PC-3 (cell line): ENCODE measurements around the gene ZNF91. TPM values are rescaled to one million over a fixed set of nuclear protein-coding genes. Genes with fewer than 3 reads are reported as not detected.
"Not testable (repeated sequence)": the region's sequence is repeated elsewhere in the genome, so short reads cannot be mapped to it uniquely, and the experiment has no call there.

Experiments used
- ATAC-seq: fragments of 200-7000 bp; cut with Tn5 transposase; 2 replicates; pipeline ENCODE4 v1.9.1; 2020; ENCODE audit warnings: mild to moderate bottlenecking, moderate library complexity
- BruUV-seq: library from RNA; stranded (reverse); fragments of 400-500 nt; replicated peaks from 2 replicates; lab custom pipeline; 2021; lab: Mats Ljungman, UMichigan
- CTCF ChIA-PET: fragments of 300-600 bp; sonication (Branson Sonifier 250); formaldehyde crosslinking; loops from one replicate; lab custom pipeline; 2022; ENCODE audit warnings: antibody characterized with exemption; lab: Charles Lee
- POLR2A ChIA-PET: fragments of 300-600 bp; sonication (Branson Sonifier 250); formaldehyde crosslinking; loops from one replicate; lab custom pipeline; 2022; ENCODE audit warnings: antibody characterized with exemption; ENCODE audit not compliant: unreplicated experiment; lab: Charles Lee
- DNase-seq: peaks from one replicate; pipeline ENCODE4 v3.0.0-alpha.2; 2015
- H2AFZ ChIP-seq: fragments of 300-600 bp; sonication (generic); 2 replicates; pipeline ENCODE4 v1.6.0; 2016; ENCODE audit warnings: antibody characterized with exemption, low read length
- H3F3A ChIP-seq: fragments of 300-600 bp; sonication (generic); one replicate; pipeline ENCODE4 v1.6.0; 2017; ENCODE audit warnings: antibody characterized with exemption, low read length, control low read depth, mild to moderate bottlenecking; ENCODE audit not compliant: unreplicated experiment
- H3K27ac ChIP-seq: fragments of 300-600 bp; sonication (generic); 2 replicates; pipeline ENCODE4 v1.5.1; 2016; ENCODE audit warnings: mild to moderate bottlenecking, low read length
- H3K27me3 ChIP-seq: fragments of 300-600 bp; sonication (generic); 2 replicates; pipeline ENCODE4 v1.6.1; 2016; ENCODE audit warnings: low read length, mixed read lengths
- H3K36me3 ChIP-seq: fragments of 300-600 bp; sonication (generic); 2 replicates; pipeline ENCODE4 v1.6.1; 2016; ENCODE audit warnings: low read depth, mixed run types, low read length, mixed read lengths
- H3K4me1 ChIP-seq: fragments of 300-600 bp; sonication (generic); 2 replicates; pipeline ENCODE4 v1.5.1; 2016; ENCODE audit warnings: low read length; ENCODE audit not compliant: insufficient read depth
- H3K4me2 ChIP-seq: fragments of 300-600 bp; sonication (generic); 2 replicates; pipeline ENCODE4 v1.6.0; 2016; ENCODE audit warnings: low read length
- H3K4me3 ChIP-seq: fragments of 300-600 bp; sonication (generic); 2 replicates; pipeline ENCODE4 v1.5.1; 2016; ENCODE audit warnings: mild to moderate bottlenecking, low read length, mixed read lengths
- H3K79me2 ChIP-seq: fragments of 300-600 bp; sonication (generic); 2 replicates; pipeline ENCODE4 v1.6.1; 2017; ENCODE audit warnings: low read length, mixed read lengths
- H3K9ac ChIP-seq: fragments of 300-600 bp; sonication (generic); 2 replicates; pipeline ENCODE4 v1.6.0; 2016; ENCODE audit warnings: mild to moderate bottlenecking, low read length
- H3K9me2 ChIP-seq: fragments of 300-600 bp; sonication (generic); replicated peaks from 2 replicates; pipeline ENCODE4 v1.6.1; 2016; ENCODE audit warnings: mixed run types, low read length, mixed read lengths
- H3K9me3 ChIP-seq: fragments of 300-600 bp; sonication (generic); 2 replicates; pipeline ENCODE4 v1.6.1; 2016; ENCODE audit warnings: low read length, mixed read lengths
- H4K20me1 ChIP-seq: fragments of 300-600 bp; sonication (generic); 2 replicates; pipeline ENCODE4 v1.6.1; 2016; ENCODE audit warnings: low read length, mixed read lengths
- EZH2 ChIP-seq: fragments of 300-600 bp; sonication (generic); IDR thresholded peaks from one replicate; pipeline ENCODE4 v1.6.1; 2017; ENCODE audit warnings: antibody characterized with exemption, mild to moderate bottlenecking, low read length; ENCODE audit not compliant: unreplicated experiment
- EZH2phosphoT487 ChIP-seq: fragments of 300-600 bp; sonication (generic); IDR thresholded peaks from 2 replicates; pipeline ENCODE4 v1.6.1; 2018; ENCODE audit warnings: mild to moderate bottlenecking, antibody characterized with exemption, low read length, borderline replicate concordance
- intact Hi-C: fragments of 100-400 bp; cut with micrococcal nuclease; formaldehyde crosslinking; loops from 2 replicates; pipeline ENCODE4 v1.9.0; 2023
- total RNA-seq: library from RNA; depleted of rRNA; stranded (reverse); fragments of >200 nt; gene quantifications from 2 replicates; pipeline ENCODE4 v1.2.3, GENCODE V29; 2014
- TF ChIP-seq, protein P1 (sequence below): fragments of 300-600 bp; sonication (generic); conservative IDR thresholded peaks from 2 replicates; pipeline ENCODE4 v1.5.1; 2017; ENCODE audit warnings: antibody characterized with exemption, low read depth, mild to moderate bottlenecking, low read length

Gene ZNF91
- total RNA-seq, 1 experiment from 2014 or later = 22.2 TPM

DNA sequence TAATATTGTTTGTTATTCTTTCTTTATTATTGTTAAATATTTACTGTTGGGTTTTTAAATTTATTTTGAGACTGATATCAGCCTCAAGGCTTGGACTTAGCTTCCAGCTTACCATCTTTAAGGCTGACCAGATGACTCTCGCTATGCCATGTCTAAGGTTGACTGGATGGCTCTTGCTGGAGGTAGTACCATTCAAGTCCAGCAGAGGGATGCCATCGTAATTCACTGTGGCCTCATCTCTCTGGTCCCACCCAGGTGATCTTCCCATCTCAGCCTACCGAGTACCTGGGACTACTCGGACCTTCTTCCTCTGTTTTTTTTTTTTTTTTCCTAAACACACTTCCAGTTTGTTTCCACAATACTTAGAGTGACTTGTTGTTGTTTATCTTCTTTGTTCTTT lies 41.7 kb upstream of the ZNF91 start:
- no peak for ATAC-seq

DNA sequence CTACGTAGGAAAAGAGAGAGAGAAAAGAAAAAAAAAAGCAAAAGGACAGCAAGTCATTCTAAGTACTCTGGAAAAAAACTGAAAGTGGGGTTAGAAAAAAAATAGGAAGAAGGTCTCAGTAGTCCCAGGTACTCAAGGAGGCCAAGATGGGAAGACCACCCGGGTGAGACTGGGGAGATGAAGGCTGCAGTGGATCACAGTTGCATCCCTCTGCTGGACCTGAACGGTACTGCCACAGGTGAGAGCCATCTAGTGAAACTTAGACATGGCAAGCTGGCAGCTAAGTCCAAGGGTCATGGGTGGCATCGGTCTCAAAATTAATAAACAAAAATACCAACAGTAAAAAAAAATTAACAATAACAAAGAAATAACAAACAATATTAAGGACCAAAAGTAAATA lies 41.0 kb upstream of the ZNF91 start:
- POLR2A ChIA-PET = no interaction called here
- no peaks in the 10 kb centered on the region for H3K9me2 ChIP-seq
- H3K9ac ChIP-seq = no peak overlapping the region
- CTCF ChIA-PET = no interaction called here
- peaks cover 22% of the 10 kb centered on the region; the same call in 1 of the 2 replicates for H3K9me3 ChIP-seq
- no peak overlapping the region for H3K4me2 ChIP-seq
- H3K27ac ChIP-seq = no peak overlapping the region
- DNase-seq (peak; percentile 4), ATAC-seq (no peak)
- no TSS peak for BruUV-seq
- intact Hi-C loops = no loop called here
- no peaks in the 10 kb centered on the region for H3K36me3 ChIP-seq
- no peaks in the 10 kb centered on the region for H3K4me1 ChIP-seq
- no peaks in the 10 kb centered on the region for H3F3A ChIP-seq
- H2AFZ ChIP-seq = no peak overlapping the region
- H4K20me1 ChIP-seq = no peaks in the 10 kb centered on the region
- no peaks in the 10 kb centered on the region for H3K27me3 ChIP-seq
- H3K79me2 ChIP-seq = no peaks in the 10 kb centered on the region
- TF ChIP-seq, protein P1, sequence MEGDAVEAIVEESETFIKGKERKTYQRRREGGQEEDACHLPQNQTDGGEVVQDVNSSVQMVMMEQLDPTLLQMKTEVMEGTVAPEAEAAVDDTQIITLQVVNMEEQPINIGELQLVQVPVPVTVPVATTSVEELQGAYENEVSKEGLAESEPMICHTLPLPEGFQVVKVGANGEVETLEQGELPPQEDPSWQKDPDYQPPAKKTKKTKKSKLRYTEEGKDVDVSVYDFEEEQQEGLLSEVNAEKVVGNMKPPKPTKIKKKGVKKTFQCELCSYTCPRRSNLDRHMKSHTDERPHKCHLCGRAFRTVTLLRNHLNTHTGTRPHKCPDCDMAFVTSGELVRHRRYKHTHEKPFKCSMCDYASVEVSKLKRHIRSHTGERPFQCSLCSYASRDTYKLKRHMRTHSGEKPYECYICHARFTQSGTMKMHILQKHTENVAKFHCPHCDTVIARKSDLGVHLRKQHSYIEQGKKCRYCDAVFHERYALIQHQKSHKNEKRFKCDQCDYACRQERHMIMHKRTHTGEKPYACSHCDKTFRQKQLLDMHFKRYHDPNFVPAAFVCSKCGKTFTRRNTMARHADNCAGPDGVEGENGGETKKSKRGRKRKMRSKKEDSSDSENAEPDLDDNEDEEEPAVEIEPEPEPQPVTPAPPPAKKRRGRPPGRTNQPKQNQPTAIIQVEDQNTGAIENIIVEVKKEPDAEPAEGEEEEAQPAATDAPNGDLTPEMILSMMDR = peak; percentile 40
- TF ChIP-seq EZH2 (no peak), EZH2phosphoT487 (no peak)
- no peak overlapping the region for H3K4me3 ChIP-seq

More for the DNA sequence above, 41.7 kb upstream of the ZNF91 start:
- H3K9me3 ChIP-seq = peaks cover 22% of the 10 kb centered on the region; the same call in 1 of the 2 replicates
- H3F3A ChIP-seq = no peaks in the 10 kb centered on the region
- ChIA-PET POLR2A (no interaction called here), CTCF (no interaction called here)
- H3K36me3 ChIP-seq = no peaks in the 10 kb centered on the region
- intact Hi-C loops = no loop called here
- no peak overlapping the region for H3K27ac ChIP-seq
- DNase-seq = peak; percentile 9
- H2AFZ ChIP-seq = no peak overlapping the region
- H3K4me2 ChIP-seq = no peak overlapping the region
- no peak for TF ChIP-seq EZH2phosphoT487
- TF ChIP-seq EZH2 = no peak
- TF ChIP-seq, protein P1 = no peak
- H3K9ac ChIP-seq = no peak overlapping the region
- no peaks in the 10 kb centered on the region for H3K27me3 ChIP-seq
- H3K9me2 ChIP-seq = no peaks in the 10 kb centered on the region
- no peak overlapping the region for H3K4me3 ChIP-seq
- H4K20me1 ChIP-seq = no peaks in the 10 kb centered on the region
- no peaks in the 10 kb centered on the region for H3K4me1 ChIP-seq
- BruUV-seq = no TSS peak
- no peaks in the 10 kb centered on the region for H3K79me2 ChIP-seq

DNA sequence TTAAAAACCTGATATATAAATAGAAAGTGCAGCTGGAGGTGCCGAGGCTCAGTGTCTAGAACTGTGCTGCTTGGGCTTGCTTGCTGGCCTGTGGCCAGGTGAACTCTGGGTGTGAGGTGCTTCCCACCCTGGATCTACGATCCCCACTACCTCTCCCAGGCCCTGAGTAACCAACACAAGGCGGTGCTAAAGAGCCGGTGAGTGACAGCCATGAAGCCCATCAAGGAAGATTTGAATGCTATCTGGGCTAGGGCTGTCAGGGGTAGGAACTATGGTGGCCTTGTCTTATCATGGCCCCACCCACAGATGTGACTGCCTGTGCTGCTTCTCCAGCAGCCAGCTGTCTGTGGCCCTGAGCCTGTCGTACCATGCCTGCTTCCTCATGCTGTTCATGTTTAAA lies 25.6 kb upstream of the ZNF91 start:
- no peaks in the 10 kb centered on the region for H4K20me1 ChIP-seq
- BruUV-seq = no TSS peak
- TF ChIP-seq EZH2phosphoT487 = no peak
- TF ChIP-seq, protein P1 = no peak
- TF ChIP-seq EZH2 = no peak

DNA sequence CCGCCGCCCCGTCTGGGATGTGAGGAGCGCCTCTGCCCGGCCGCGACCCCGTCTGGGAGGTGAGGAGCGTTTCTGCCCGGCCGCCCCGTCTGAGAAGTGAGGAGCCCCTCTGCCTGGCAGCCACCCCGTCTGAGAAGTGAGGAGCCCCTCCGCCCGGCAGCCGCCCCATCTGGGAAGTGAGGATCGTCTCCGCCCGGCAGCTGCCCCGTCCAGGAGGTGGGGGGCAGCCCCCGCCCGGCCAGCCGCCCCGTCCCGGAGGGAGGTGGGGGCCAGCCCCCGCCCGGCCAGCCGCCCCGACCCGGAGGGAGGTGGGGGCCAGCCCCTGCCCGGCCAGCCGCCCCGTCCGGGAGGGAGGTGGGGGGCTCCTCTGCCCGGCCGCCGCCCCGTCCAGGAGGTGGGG lies 24.0 kb upstream of the ZNF91 start:
- H3K79me2 ChIP-seq, H3K4me1 ChIP-seq, H3K9me3 ChIP-seq, ATAC-seq, POLR2A ChIA-PET, H3K9me2 ChIP-seq, H4K20me1 ChIP-seq, DNase-seq, CTCF ChIA-PET, H3K4me3 ChIP-seq, intact Hi-C loops, H3K27me3 ChIP-seq, H3F3A ChIP-seq, H3K27ac ChIP-seq, H3K4me2 ChIP-seq, H3K36me3 ChIP-seq, H3K9ac ChIP-seq, BruUV-seq, H2AFZ ChIP-seq: not testable (repeated sequence)

More for the DNA sequence above, 25.6 kb upstream of the ZNF91 start:
- no peaks in the 10 kb centered on the region for H3K4me1 ChIP-seq
- H3K9ac ChIP-seq = no peak overlapping the region
- no peak for ATAC-seq
- no peak for DNase-seq
- H3K9me3 ChIP-seq = no peaks in the 10 kb centered on the region
- no peaks in the 10 kb centered on the region for H3K27me3 ChIP-seq
- H3K9me2 ChIP-seq = no peaks in the 10 kb centered on the region
- H3K27ac ChIP-seq = no peak overlapping the region
- no peaks in the 10 kb centered on the region for H3K36me3 ChIP-seq
- intact Hi-C loops = no loop called here
- H3K4me3 ChIP-seq = no peak overlapping the region
- ChIA-PET POLR2A (no interaction called here), CTCF (no interaction called here)
- no peak overlapping the region for H3K4me2 ChIP-seq
- H2AFZ ChIP-seq = no peak overlapping the region
- no peaks in the 10 kb centered on the region for H3K79me2 ChIP-seq
- H3F3A ChIP-seq = no peaks in the 10 kb centered on the region
